ENCODE data around the gene NFIA. TPM values are rescaled to one million over a fixed set of nuclear protein-coding genes. Genes with fewer than 3 reads are reported as not detected.

NFIA gene
- total RNA-seq, 1 donor from 2014 or later: 49.4 TPM

- Mint-ChIP-seq H3K4me3 (no peak overlapping the region), H3K9me3 (peaks cover 4% of the 10 kb centered on the region), H3K27me3 (no peaks in the 10 kb centered on the region), H3K4me1 (ENCODE audit: unreplicated experiment) (peaks cover 31% of the 10 kb centered on the region), H3K36me3 (peaks cover 10% of the 10 kb centered on the region), H3K27ac (no peak overlapping the region)
- no peak for DNase-seq (ENCODE audit: extremely low spot score, unreplicated experiment)
- no peak for TF ChIP-seq CTCF (conservative IDR thresholded peaks at IDR 0.05)
Measured at GRCh38 chr1:61420243-61420642, 337.9 kb downstream of the NFIA start.

GRCh38 chr1:61420909-61421835 is 338.8 kb downstream of the NFIA start:
- no peak overlapping the region for H3K4me3 Mint-ChIP-seq
- H3K27ac Mint-ChIP-seq: no peak overlapping the region
- peaks cover 4% of the 10 kb centered on the region for H3K9me3 Mint-ChIP-seq
- peaks cover 40% of the 10 kb centered on the region for H3K4me1 Mint-ChIP-seq (ENCODE audit: unreplicated experiment)
- no peak for TF ChIP-seq CTCF (conservative IDR thresholded peaks at IDR 0.05)
- H3K27me3 Mint-ChIP-seq: no peaks in the 10 kb centered on the region
- peaks cover 10% of the 10 kb centered on the region for H3K36me3 Mint-ChIP-seq
- DNase-seq (ENCODE audit: extremely low spot score, unreplicated experiment): no peak

- Mint-ChIP-seq H3K27me3 (no peaks in the 10 kb centered on the region), H3K4me3 (no peak overlapping the region), H3K36me3 (peaks cover 15% of the 10 kb centered on the region), H3K9me3 (peaks cover 4% of the 10 kb centered on the region), H3K27ac (no peak overlapping the region), H3K4me1 (ENCODE audit: unreplicated experiment) (peaks cover 58% of the 10 kb centered on the region)
- no peak for TF ChIP-seq CTCF (conservative IDR thresholded peaks at IDR 0.05)
- no peak for DNase-seq (ENCODE audit: extremely low spot score, unreplicated experiment)
Measured at GRCh38 chr1:61423643-61424042, 341.3 kb downstream of the NFIA start.

- DNase-seq (ENCODE audit: extremely low spot score, unreplicated experiment): no peak
- Mint-ChIP-seq H3K27me3 (no peaks in the 10 kb centered on the region), H3K27ac (peak overlapping the region; percentile 78), H3K9me3 (peaks cover 4% of the 10 kb centered on the region), H3K4me1 (ENCODE audit: unreplicated experiment) (peaks cover 56% of the 10 kb centered on the region), H3K36me3 (peaks cover 15% of the 10 kb centered on the region), H3K4me3 (peak overlapping the region; percentile 74)
- TF ChIP-seq CTCF (conservative IDR thresholded peaks at IDR 0.05): no peak
Measured at GRCh38 chr1:61424382-61424781, 342.0 kb downstream of the NFIA start.

- Mint-ChIP-seq H3K27ac (peak overlapping the region; percentile 78), H3K27me3 (no peaks in the 10 kb centered on the region), H3K9me3 (peaks cover 4% of the 10 kb centered on the region), H3K4me1 (ENCODE audit: unreplicated experiment) (peaks cover 50% of the 10 kb centered on the region), H3K4me3 (peak overlapping the region; percentile 13), H3K36me3 (peaks cover 15% of the 10 kb centered on the region)
- TF ChIP-seq CTCF (conservative IDR thresholded peaks at IDR 0.05): no peak
- no peak for DNase-seq (ENCODE audit: extremely low spot score, unreplicated experiment)
Measured at GRCh38 chr1:61425040-61425439, 342.7 kb downstream of the NFIA start.

Measured in type B pancreatic cell (in vitro differentiated cells).